Fibroblast of lung (primary cell): Measurements from ENCODE around the gene CHMP4A. TPM values are rescaled to one million over a fixed set of nuclear protein-coding genes. Genes with fewer than 3 reads are reported as not detected.
A peak's percentile ranks its signal among the peaks of the same experiment; 100 is the strongest.

Source experiments
- DNase-seq, 2 donors: peaks; one replicate each; pipeline versions ENCODE4 v3.0.0 to v3.0.0-alpha.2; 2010; ENCODE audit warnings: low read depth in 2 of 2
- H2AFZ ChIP-seq: 2 replicates; pipeline ENCODE4 v1.5.1; 2012; ENCODE audit warnings: low read length, control low read depth, inconsistent platforms
- H3K27ac ChIP-seq: 2 replicates; pipeline ENCODE4 v1.5.1; 2011; ENCODE audit warnings: low read length, control low read depth; ENCODE audit not compliant: insufficient read depth
- H3K27me3 ChIP-seq: 2 replicates; pipeline ENCODE4 v1.5.1; 2011; ENCODE audit warnings: mild to moderate bottlenecking, low read length; ENCODE audit not compliant: control insufficient read depth, insufficient read depth
- H3K36me3 ChIP-seq: 2 replicates; pipeline ENCODE4 v1.5.1; 2011; ENCODE audit warnings: low read length; ENCODE audit not compliant: control insufficient read depth, insufficient read depth
- H3K4me1 ChIP-seq: 2 replicates; pipeline ENCODE4 v1.5.1; 2011; ENCODE audit warnings: low read length; ENCODE audit not compliant: control insufficient read depth, insufficient read depth; ENCODE audit errors: extremely low read depth
- H3K4me2 ChIP-seq: 2 replicates; pipeline ENCODE4 v1.5.1; 2011; ENCODE audit warnings: low read length, control low read depth; ENCODE audit not compliant: insufficient read depth; ENCODE audit errors: extremely low read depth
- H3K4me3 ChIP-seq, 4 experiments: fragments of 200-600 bp in 1 of 4; sonication (generic) in 1 of 4; replicated peaks in 1 of 4; 2 replicates each; pipeline ENCODE4 v1.5.1; 2011 to 2016; ENCODE audit warnings: low read length in 4 of 4, low read depth in 3 of 4, mild to moderate bottlenecking in 3 of 4, control low read depth in 2 of 4, inconsistent platforms in 1 of 4, mixed read lengths in 1 of 4; ENCODE audit not compliant: insufficient read depth in 1 of 4; ENCODE audit errors: control extremely low read depth in 1 of 4
- H3K79me2 ChIP-seq: 2 replicates; pipeline ENCODE4 v1.5.1; 2012; ENCODE audit warnings: mild to moderate bottlenecking, low read length, inconsistent platforms; ENCODE audit not compliant: control insufficient read depth, insufficient read depth
- H3K9ac ChIP-seq: 2 replicates; pipeline ENCODE4 v1.5.1; 2011; ENCODE audit warnings: mild to moderate bottlenecking, low read length, control low read depth; ENCODE audit not compliant: insufficient read depth
- H3K9me3 ChIP-seq: 2 replicates; pipeline ENCODE4 v1.5.1; 2012; ENCODE audit warnings: low read depth, low read length; ENCODE audit not compliant: control insufficient read depth, insufficient read depth
- H4K20me1 ChIP-seq: 2 replicates; pipeline ENCODE4 v1.5.1; 2011; ENCODE audit warnings: low read length; ENCODE audit not compliant: control insufficient read depth, insufficient read depth; ENCODE audit errors: extremely low read depth
- CTCF ChIP-seq, 2 donors: IDR thresholded peaks in 1 of 2; conservative IDR thresholded peaks in 1 of 2; 1 replicate in 1 of 2; 2 replicates in 1 of 2; pipeline ENCODE4 v1.5.1; 2011 to 2012; ENCODE audit warnings: low read length in 2 of 2, control low read depth in 1 of 2, inconsistent platforms in 1 of 2, low read depth in 1 of 2, mild to moderate bottlenecking in 1 of 2
- EZH2 ChIP-seq: IDR thresholded peaks from 2 replicates; pipeline ENCODE4 v1.5.1; 2012; ENCODE audit warnings: low read length, control low read depth, mild to moderate bottlenecking; ENCODE audit errors: missing control alignments
- polyA plus RNA-seq, 2 donors: library from polyadenylated mRNA; depleted of rRNA in 1 of 2; stranded (reverse) in 1 of 2; unstranded in 1 of 2; fragments of >200 nt; gene quantifications; 2 replicates each; pipeline ENCODE4 v1.2.1, GENCODE V29; 2011 to 2012; ENCODE audit warnings: missing spikeins in 1 of 2
- total RNA-seq: library from RNA; depleted of rRNA; stranded (reverse); fragments of >200 nt; gene quantifications from 2 replicates; pipeline ENCODE4 v1.2.1, GENCODE V29; 2014

The CHMP4A gene
- total and polyA plus RNA-seq, 2 donors (not counting 1 experiment from before 2014, with no cell fraction given): 22.1 to 96.8 TPM

- no peaks in the 10 kb centered on the region for H3K4me1 ChIP-seq
- no peak within 1 kb of the TSS for H2AFZ ChIP-seq
- peak within 1 kb of the TSS in 1 of 4 experiments; percentile 44 for H3K4me3 ChIP-seq
- peaks cover 9% of the 10 kb centered on the region for H3K36me3 ChIP-seq
- H3K79me2 ChIP-seq: no peaks in the 10 kb centered on the region
- TF ChIP-seq CTCF (conservative IDR thresholded peaks at IDR 0.05 in 1 of 2, IDR thresholded peaks at IDR 0.05 in 1 of 2; ENCODE audit: low read depth in 1 of 2, low read length in 2 of 2) (no peak), EZH2 (no peak)
- H3K27me3 ChIP-seq: no peaks in the 10 kb centered on the region
- H4K20me1 ChIP-seq: no peaks in the 10 kb centered on the region
- peak; percentile 85 to 96 for DNase-seq
- H3K27ac ChIP-seq: no peak within 1 kb of the TSS
- no peaks in the 10 kb centered on the region for H3K9me3 ChIP-seq
- no peak within 1 kb of the TSS for H3K9ac ChIP-seq
- H3K4me2 ChIP-seq: no peak within 1 kb of the TSS
Measured at GRCh38 chr14:24171422-24172260, 41.6 kb downstream of the CHMP4A start, which contains the start of gene REC8. TSS of gene REC8 (plus strand) at chr14:24172080. CDS start at chr14:24172553, 473 bp downstream.

GRCh38 chr14:24167469-24168114, 45.7 kb downstream of the CHMP4A start:
- no peak overlapping the region for H2AFZ ChIP-seq
- H3K27me3 ChIP-seq: no peaks in the 10 kb centered on the region
- peaks cover 7% of the 10 kb centered on the region for H3K79me2 ChIP-seq
- H3K4me1 ChIP-seq: peaks cover 2% of the 10 kb centered on the region
- no peak for DNase-seq
- H3K9ac ChIP-seq: no peak overlapping the region
- H3K4me2 ChIP-seq: no peak overlapping the region
- H3K36me3 ChIP-seq: peaks cover 34% of the 10 kb centered on the region
- H3K4me3 ChIP-seq: no peak overlapping the region
- TF ChIP-seq CTCF (conservative IDR thresholded peaks at IDR 0.05 in 1 of 2, IDR thresholded peaks at IDR 0.05 in 1 of 2; ENCODE audit: low read depth in 1 of 2, low read length in 2 of 2) (no peak), EZH2 (no peak)
- H3K27ac ChIP-seq: no peak overlapping the region
- no peaks in the 10 kb centered on the region for H3K9me3 ChIP-seq
- H4K20me1 ChIP-seq: no peaks in the 10 kb centered on the region

GRCh38 chr14:24165785-24166184, 47.5 kb downstream of the CHMP4A start:
- H3K9me3 ChIP-seq: no peaks in the 10 kb centered on the region
- no peak overlapping the region for H3K27ac ChIP-seq
- peaks cover 19% of the 10 kb centered on the region for H3K79me2 ChIP-seq
- peaks cover 6% of the 10 kb centered on the region for H3K4me1 ChIP-seq
- no peak overlapping the region for H3K4me2 ChIP-seq
- no peaks in the 10 kb centered on the region for H3K27me3 ChIP-seq
- TF ChIP-seq CTCF (conservative IDR thresholded peaks at IDR 0.05 in 1 of 2, IDR thresholded peaks at IDR 0.05 in 1 of 2; ENCODE audit: low read depth in 1 of 2, low read length in 2 of 2) (no peak), EZH2 (no peak)
- H4K20me1 ChIP-seq: no peaks in the 10 kb centered on the region
- no peak for DNase-seq
- no peak overlapping the region for H2AFZ ChIP-seq
- no peak overlapping the region for H3K4me3 ChIP-seq
- no peak overlapping the region for H3K9ac ChIP-seq
- H3K36me3 ChIP-seq: peaks cover 31% of the 10 kb centered on the region
